ENCODE data around the gene GRIA2.

GRIA2 gene

DNA sequence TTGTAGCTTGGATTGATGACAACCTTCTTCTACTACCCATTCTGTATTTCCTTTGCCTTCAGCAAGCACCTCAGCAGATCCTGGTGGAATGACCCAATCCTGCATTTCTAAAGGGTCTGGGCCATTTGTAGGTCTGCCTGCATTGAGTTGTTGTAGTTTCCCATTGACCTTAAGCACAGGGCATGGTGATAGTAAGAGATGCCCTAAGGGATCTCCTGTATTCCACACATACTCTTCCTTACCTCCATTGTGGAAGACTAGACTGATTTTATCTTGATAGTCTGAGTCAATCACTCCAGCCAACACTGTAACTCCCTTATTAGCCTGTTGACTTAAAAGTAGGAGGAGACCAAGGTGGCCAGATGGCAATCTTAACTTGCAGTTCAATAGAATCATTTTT lies 184.5 kb downstream of the GRIA2 start:
- DNase-seq, result no peak

All from NCI-H524 treated with DMSO at 0.1 percent for 48 hours (cell line).